Keratinocyte (primary cell): Measurements from ENCODE around the gene RAP1GAP.

Source experiments
- EZH2 ChIP-seq: IDR thresholded peaks from one replicate; pipeline ENCODE4 v1.6.1; 2012; ENCODE audit warnings: inconsistent platforms, mild to moderate bottlenecking, low read length, moderate library complexity
- TF ChIP-seq, protein P1 (sequence below), 3 experiments: IDR thresholded peaks in 1 of 3; conservative IDR thresholded peaks in 1 of 3; optimal IDR thresholded peaks in 1 of 3; 2 replicates in 2 of 3; 3 replicates in 1 of 3; pipeline versions ENCODE3 to v1.5.1; 2011; ENCODE audit warnings: low read length in 3 of 3, mild to moderate bottlenecking in 3 of 3, moderate library complexity in 2 of 3, control low read depth in 1 of 3, inconsistent platforms in 1 of 3; ENCODE audit not compliant: insufficient read depth in 2 of 3; ENCODE audit errors: extremely low read depth in 1 of 3

- TF ChIP-seq, protein P1, sequence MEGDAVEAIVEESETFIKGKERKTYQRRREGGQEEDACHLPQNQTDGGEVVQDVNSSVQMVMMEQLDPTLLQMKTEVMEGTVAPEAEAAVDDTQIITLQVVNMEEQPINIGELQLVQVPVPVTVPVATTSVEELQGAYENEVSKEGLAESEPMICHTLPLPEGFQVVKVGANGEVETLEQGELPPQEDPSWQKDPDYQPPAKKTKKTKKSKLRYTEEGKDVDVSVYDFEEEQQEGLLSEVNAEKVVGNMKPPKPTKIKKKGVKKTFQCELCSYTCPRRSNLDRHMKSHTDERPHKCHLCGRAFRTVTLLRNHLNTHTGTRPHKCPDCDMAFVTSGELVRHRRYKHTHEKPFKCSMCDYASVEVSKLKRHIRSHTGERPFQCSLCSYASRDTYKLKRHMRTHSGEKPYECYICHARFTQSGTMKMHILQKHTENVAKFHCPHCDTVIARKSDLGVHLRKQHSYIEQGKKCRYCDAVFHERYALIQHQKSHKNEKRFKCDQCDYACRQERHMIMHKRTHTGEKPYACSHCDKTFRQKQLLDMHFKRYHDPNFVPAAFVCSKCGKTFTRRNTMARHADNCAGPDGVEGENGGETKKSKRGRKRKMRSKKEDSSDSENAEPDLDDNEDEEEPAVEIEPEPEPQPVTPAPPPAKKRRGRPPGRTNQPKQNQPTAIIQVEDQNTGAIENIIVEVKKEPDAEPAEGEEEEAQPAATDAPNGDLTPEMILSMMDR (optimal IDR thresholded peaks at IDR 0.05 in 1 of 3, IDR thresholded peaks at IDR 0.05 in 1 of 3, conservative IDR thresholded peaks at IDR 0.05 in 1 of 3; ENCODE audit: extremely low read depth in 1 of 3, insufficient read depth in 2 of 3, low read length in 3 of 3): no peak
- TF ChIP-seq EZH2: no peak
Measured at GRCh38 chr1:21667348-21668231, 1.6 kb downstream of the RAP1GAP start.
